VCaP (cell line): ENCODE measurements around the gene IFT57.

Experiments used
- H3K27ac ChIP-seq: fragments of 450-650 bp; 2 replicates; pipeline ENCODE4 v1.5.1; 2017
- CTCF ChIP-seq: fragments of 450-650 bp; conservative IDR thresholded peaks from 2 replicates; pipeline ENCODE4 v1.5.1; 2017; ENCODE audit warnings: mild to moderate bottlenecking, moderate library complexity

IFT57 gene

GRCh38 chr3:108133858-108134554, 88.2 kb downstream of the IFT57 start:
- H3K27ac ChIP-seq, result no peak overlapping the region

GRCh38 chr3:108133048-108133369, 89.2 kb downstream of the IFT57 start:
- H3K27ac ChIP-seq, result no peak overlapping the region

More at GRCh38 chr3:108133858-108134554, 88.2 kb downstream of the IFT57 start:
- no peak for TF ChIP-seq CTCF

GRCh38 chr3:108131475-108132134, 90.6 kb downstream of the IFT57 start:
- no peak for TF ChIP-seq CTCF
- H3K27ac ChIP-seq, result no peak overlapping the region

More at GRCh38 chr3:108133048-108133369, 89.2 kb downstream of the IFT57 start:
- no peak for TF ChIP-seq CTCF

GRCh38 chr3:108130701-108131474, 91.3 kb downstream of the IFT57 start:
- H3K27ac ChIP-seq, result no peak overlapping the region
- no peak for TF ChIP-seq CTCF

- no peak for TF ChIP-seq CTCF
- H3K27ac ChIP-seq, result no peak overlapping the region
Observed at GRCh38 chr3:108130236-108130635, 92.0 kb downstream of the IFT57 start.

- no peak for TF ChIP-seq CTCF
Observed at GRCh38 chr3:108127301-108127988, 94.8 kb downstream of the IFT57 start.

GRCh38 chr3:108126348-108126747, 95.9 kb downstream of the IFT57 start:
- no peak for TF ChIP-seq CTCF
- no peak overlapping the region for H3K27ac ChIP-seq

More at GRCh38 chr3:108127301-108127988, 94.8 kb downstream of the IFT57 start:
- no peak overlapping the region for H3K27ac ChIP-seq
